ENCODE results near the gene C4orf46.

Gene C4orf46

DNA sequence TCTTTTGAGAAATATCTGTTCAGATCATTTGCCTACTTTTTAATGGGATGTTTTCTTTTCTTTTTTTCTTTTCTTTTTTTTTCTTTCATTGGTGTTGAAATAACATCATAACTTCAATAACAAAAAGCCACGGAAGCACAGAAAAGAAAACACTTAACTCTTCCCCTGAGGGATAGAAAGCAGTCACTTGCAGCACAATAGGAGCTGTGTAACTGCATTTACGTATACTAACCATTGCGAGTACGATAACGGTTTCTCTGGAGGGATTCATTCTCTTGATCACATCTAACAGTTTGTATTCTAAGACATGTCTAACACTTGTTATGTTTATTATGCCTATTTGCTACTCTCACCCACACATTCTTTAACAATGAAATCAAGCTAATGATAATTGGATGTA is 27.3 kb downstream of the C4orf46 start:
- ATAC-seq = no peak
- TF ChIP-seq, protein P1, sequence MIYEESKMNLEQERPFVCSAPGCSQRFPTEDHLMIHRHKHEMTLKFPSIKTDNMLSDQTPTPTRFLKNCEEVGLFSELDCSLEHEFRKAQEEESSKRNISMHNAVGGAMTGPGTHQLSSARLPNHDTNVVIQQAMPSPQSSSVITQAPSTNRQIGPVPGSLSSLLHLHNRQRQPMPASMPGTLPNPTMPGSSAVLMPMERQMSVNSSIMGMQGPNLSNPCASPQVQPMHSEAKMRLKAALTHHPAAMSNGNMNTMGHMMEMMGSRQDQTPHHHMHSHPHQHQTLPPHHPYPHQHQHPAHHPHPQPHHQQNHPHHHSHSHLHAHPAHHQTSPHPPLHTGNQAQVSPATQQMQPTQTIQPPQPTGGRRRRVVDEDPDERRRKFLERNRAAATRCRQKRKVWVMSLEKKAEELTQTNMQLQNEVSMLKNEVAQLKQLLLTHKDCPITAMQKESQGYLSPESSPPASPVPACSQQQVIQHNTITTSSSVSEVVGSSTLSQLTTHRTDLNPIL (CRISPR knock-in tag; IDR thresholded peaks at IDR 0.05; ENCODE audit: low read depth) = no peak
- no peak for TF ChIP-seq CSDC2 (CRISPR knock-in tag; IDR thresholded peaks at IDR 0.05)
- TF ChIP-seq TOX (CRISPR knock-in tag; IDR thresholded peaks at IDR 0.05; ENCODE audit: borderline replicate concordance) = no peak
- no peak for TF ChIP-seq ZNF565 (CRISPR knock-in tag; conservative IDR thresholded peaks at IDR 0.05; ENCODE audit: low read depth)
- TF ChIP-seq, protein P2, sequence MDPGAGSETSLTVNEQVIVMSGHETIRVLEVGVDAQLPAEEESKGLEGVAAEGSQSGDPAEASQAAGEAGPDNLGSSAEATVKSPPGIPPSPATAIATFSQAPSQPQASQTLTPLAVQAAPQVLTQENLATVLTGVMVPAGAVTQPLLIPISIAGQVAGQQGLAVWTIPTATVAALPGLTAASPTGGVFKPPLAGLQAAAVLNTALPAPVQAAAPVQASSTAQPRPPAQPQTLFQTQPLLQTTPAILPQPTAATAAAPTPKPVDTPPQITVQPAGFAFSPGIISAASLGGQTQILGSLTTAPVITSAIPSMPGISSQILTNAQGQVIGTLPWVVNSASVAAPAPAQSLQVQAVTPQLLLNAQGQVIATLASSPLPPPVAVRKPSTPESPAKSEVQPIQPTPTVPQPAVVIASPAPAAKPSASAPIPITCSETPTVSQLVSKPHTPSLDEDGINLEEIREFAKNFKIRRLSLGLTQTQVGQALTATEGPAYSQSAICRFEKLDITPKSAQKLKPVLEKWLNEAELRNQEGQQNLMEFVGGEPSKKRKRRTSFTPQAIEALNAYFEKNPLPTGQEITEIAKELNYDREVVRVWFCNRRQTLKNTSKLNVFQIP (CRISPR knock-in tag; IDR thresholded peaks at IDR 0.05; ENCODE audit: borderline replicate concordance, low read depth) = no peak
- TF ChIP-seq, protein P3, sequence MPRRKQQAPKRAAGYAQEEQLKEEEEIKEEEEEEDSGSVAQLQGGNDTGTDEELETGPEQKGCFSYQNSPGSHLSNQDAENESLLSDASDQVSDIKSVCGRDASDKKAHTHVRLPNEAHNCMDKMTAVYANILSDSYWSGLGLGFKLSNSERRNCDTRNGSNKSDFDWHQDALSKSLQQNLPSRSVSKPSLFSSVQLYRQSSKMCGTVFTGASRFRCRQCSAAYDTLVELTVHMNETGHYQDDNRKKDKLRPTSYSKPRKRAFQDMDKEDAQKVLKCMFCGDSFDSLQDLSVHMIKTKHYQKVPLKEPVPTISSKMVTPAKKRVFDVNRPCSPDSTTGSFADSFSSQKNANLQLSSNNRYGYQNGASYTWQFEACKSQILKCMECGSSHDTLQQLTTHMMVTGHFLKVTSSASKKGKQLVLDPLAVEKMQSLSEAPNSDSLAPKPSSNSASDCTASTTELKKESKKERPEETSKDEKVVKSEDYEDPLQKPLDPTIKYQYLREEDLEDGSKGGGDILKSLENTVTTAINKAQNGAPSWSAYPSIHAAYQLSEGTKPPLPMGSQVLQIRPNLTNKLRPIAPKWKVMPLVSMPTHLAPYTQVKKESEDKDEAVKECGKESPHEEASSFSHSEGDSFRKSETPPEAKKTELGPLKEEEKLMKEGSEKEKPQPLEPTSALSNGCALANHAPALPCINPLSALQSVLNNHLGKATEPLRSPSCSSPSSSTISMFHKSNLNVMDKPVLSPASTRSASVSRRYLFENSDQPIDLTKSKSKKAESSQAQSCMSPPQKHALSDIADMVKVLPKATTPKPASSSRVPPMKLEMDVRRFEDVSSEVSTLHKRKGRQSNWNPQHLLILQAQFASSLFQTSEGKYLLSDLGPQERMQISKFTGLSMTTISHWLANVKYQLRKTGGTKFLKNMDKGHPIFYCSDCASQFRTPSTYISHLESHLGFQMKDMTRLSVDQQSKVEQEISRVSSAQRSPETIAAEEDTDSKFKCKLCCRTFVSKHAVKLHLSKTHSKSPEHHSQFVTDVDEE (CRISPR knock-in tag; IDR thresholded peaks at IDR 0.05) = no peak

DNA sequence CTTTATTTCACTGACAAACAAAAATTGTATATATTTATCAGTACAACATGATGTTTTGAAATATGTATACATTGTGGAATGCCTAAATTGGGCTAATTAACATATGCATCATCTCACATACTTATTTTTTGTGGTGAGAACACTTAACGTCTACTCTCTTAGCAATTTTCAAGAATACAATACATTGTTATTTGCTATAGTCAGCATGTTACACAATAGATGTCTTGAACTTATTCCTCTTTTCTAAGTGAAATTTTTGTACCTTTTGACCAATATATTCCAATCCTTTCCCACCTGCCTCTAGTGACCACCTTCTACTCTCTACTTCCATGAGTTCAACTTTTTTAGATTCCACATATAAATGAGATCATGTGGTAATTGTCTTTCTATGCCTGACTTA is 35.1 kb downstream of the C4orf46 start:
- TF ChIP-seq ISL1 (CRISPR knock-in tag; IDR thresholded peaks at IDR 0.05) (no peak), CSDC2 (CRISPR knock-in tag; IDR thresholded peaks at IDR 0.05) (no peak), SNAI2 (CRISPR knock-in tag; IDR thresholded peaks at IDR 0.05) (no peak), TCF4 (CRISPR knock-in tag; IDR thresholded peaks at IDR 0.05; ENCODE audit: borderline replicate concordance) (no peak), ZFP3 (CRISPR knock-in tag; IDR thresholded peaks at IDR 0.05) (no peak), RARB (CRISPR knock-in tag; IDR thresholded peaks at IDR 0.05) (no peak), TOX (CRISPR knock-in tag; IDR thresholded peaks at IDR 0.05; ENCODE audit: borderline replicate concordance) (no peak), ARNTL (CRISPR knock-in tag; IDR thresholded peaks at IDR 0.05; ENCODE audit: borderline replicate concordance, low read depth) (no peak), ZNF70 (CRISPR knock-in tag; IDR thresholded peaks at IDR 0.05) (no peak)
- TF ChIP-seq, protein P4, sequence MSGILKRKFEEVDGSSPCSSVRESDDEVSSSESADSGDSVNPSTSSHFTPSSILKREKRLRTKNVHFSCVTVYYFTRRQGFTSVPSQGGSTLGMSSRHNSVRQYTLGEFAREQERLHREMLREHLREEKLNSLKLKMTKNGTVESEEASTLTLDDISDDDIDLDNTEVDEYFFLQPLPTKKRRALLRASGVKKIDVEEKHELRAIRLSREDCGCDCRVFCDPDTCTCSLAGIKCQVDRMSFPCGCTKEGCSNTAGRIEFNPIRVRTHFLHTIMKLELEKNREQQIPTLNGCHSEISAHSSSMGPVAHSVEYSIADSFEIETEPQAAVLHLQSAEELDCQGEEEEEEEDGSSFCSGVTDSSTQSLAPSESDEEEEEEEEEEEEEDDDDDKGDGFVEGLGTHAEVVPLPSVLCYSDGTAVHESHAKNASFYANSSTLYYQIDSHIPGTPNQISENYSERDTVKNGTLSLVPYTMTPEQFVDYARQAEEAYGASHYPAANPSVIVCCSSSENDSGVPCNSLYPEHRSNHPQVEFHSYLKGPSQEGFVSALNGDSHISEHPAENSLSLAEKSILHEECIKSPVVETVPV (CRISPR knock-in tag; IDR thresholded peaks at IDR 0.05) = no peak
- TF ChIP-seq, protein P2 (CRISPR knock-in tag; IDR thresholded peaks at IDR 0.05; ENCODE audit: borderline replicate concordance, low read depth) = no peak
- ATAC-seq = no peak

DNA sequence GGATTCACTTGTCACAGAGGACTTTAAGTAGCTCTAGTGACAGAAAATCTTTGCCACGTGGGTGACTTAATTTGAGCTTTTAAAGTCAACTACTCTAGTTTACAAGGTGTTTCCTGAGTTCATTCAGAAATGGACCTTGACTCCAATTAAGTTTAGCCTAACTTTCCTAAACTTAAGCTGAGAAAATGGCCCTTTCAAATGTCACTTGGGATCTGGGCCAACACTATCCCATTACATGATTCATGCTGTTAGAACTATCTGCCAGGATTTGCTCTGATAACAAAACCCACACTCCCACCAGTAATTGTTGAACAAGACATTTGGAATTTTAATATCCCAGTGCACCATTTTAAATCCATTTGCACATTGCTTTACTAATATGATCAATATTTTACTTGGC is 40.8 kb downstream of the C4orf46 start:
- no peak for ATAC-seq
- TF ChIP-seq ISL1 (CRISPR knock-in tag; IDR thresholded peaks at IDR 0.05) (peak; percentile 89), ZFP3 (CRISPR knock-in tag; IDR thresholded peaks at IDR 0.05) (peak; percentile 53; the same call in 1 of the 2 replicates)
- TF ChIP-seq, protein P2 (CRISPR knock-in tag; IDR thresholded peaks at IDR 0.05; ENCODE audit: borderline replicate concordance, low read depth) = no peak

DNA sequence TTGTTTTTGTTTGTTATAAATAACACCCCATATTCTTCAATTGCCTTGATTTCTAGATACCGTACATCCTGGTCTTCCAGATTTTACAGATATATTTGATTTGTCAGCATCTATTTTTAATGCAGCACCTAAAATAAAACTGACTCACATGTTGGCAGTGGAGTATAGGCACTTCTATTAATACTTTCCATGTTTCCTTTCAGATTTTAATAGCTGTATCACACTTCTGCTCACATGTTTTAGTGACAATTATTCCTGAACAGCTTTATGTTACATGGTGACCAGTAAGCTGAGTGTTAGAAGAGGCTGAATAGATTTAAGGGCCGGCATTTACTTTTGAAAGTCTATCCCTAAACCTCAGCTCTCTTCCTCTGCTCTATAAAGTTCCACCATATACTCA is 46.1 kb downstream of the C4orf46 start:
- no peak for ATAC-seq
- TF ChIP-seq, protein P2 (CRISPR knock-in tag; IDR thresholded peaks at IDR 0.05; ENCODE audit: borderline replicate concordance, low read depth) = no peak
- no peak for TF ChIP-seq ZFP30 (CRISPR knock-in tag; IDR thresholded peaks at IDR 0.05)
- no peak for TF ChIP-seq SNAI2 (CRISPR knock-in tag; IDR thresholded peaks at IDR 0.05)
- TF ChIP-seq, protein P1 (CRISPR knock-in tag; IDR thresholded peaks at IDR 0.05; ENCODE audit: low read depth) = no peak
- no peak for TF ChIP-seq ZNF70 (CRISPR knock-in tag; IDR thresholded peaks at IDR 0.05)
- no peak for TF ChIP-seq TCF4 (CRISPR knock-in tag; IDR thresholded peaks at IDR 0.05; ENCODE audit: borderline replicate concordance)
- no peak for TF ChIP-seq ESRRG (CRISPR knock-in tag; IDR thresholded peaks at IDR 0.05)
- TF ChIP-seq RARB (CRISPR knock-in tag; IDR thresholded peaks at IDR 0.05) = no peak
- no peak for TF ChIP-seq TOX (CRISPR knock-in tag; IDR thresholded peaks at IDR 0.05; ENCODE audit: borderline replicate concordance)
- TF ChIP-seq ISL1 (CRISPR knock-in tag; IDR thresholded peaks at IDR 0.05) = no peak
- TF ChIP-seq, protein P3 (CRISPR knock-in tag; IDR thresholded peaks at IDR 0.05) = no peak

Measured in SK-N-SH treated with all-trans-retinoic acid at 6 μM for 48 hours (cell line).